B cell (primary cell): ENCODE measurements around the gene MLXIP. TPM values are rescaled to one million over a fixed set of nuclear protein-coding genes. Genes with fewer than 3 reads are reported as not detected.

Experiments used
- ATAC-seq: fragments of 200-7000 bp; cut with Tn5 transposase; one replicate; pipeline ENCODE4 v1.10.0; 2021; ENCODE audit warnings: low read depth, mild to moderate bottlenecking, moderate number of reproducible peaks, moderate library complexity
- CTCF ChIA-PET: fragments of 350-600 bp; sonication (Branson Sonifier 250); formaldehyde crosslinking; loops from one replicate; lab custom pipeline; 2021; ENCODE audit warnings: antibody characterized with exemption, inconsistent platforms; lab: Charles Lee
- POLR2A ChIA-PET: fragments of 350-600 bp; sonication (Branson Sonifier 250); formaldehyde crosslinking; loops from one replicate; lab custom pipeline; 2021; ENCODE audit warnings: antibody characterized with exemption; lab: Charles Lee
- DNase-seq: peaks from one replicate; pipeline ENCODE4 v3.0.0; 2013
- H2AFZ ChIP-seq: 2 replicates; pipeline ENCODE4 v1.6.1; 2012; ENCODE audit warnings: mild to moderate bottlenecking, low read depth, low read length; ENCODE audit not compliant: insufficient read depth, poor library complexity, severe bottlenecking
- H3K27ac ChIP-seq, 2 donors: 1 replicate in 1 of 2; 2 replicates in 1 of 2; pipeline ENCODE4 v1.5.1; 2012 to 2013; ENCODE audit warnings: low read length in 2 of 2, mild to moderate bottlenecking in 2 of 2, moderate library complexity in 1 of 2
- H3K27me3 ChIP-seq, 4 experiments: fragments of 200-600 bp in 1 of 4; sonication (generic) in 1 of 4; replicated peaks in 1 of 4; 1 replicate in 2 of 4; 2 replicates in 2 of 4; pipeline versions ENCODE4 v1.6.1 to v1.7.0; 2013 to 2016; ENCODE audit warnings: low read length in 3 of 4, mild to moderate bottlenecking in 2 of 4, mixed read lengths in 1 of 4, moderate library complexity in 1 of 4; ENCODE audit not compliant: insufficient read depth in 4 of 4, control insufficient read depth in 3 of 4; ENCODE audit errors: control extremely low read depth in 1 of 4
- H3K36me3 ChIP-seq, 2 experiments: replicated peaks in 1 of 2; 1 replicate in 1 of 2; 2 replicates in 1 of 2; pipeline versions ENCODE4 v1.6.1 to v1.7.1; 2013; ENCODE audit warnings: low read length in 1 of 2; ENCODE audit not compliant: insufficient read depth in 2 of 2, control insufficient read depth in 1 of 2; ENCODE audit errors: control extremely low read depth in 1 of 2, extremely low read depth in 1 of 2
- H3K4me1 ChIP-seq, 2 donors: fragments of 200-600 bp in 1 of 2; sonication (generic) in 1 of 2; 1 replicate in 1 of 2; 2 replicates in 1 of 2; pipeline versions ENCODE4 v1.5.1 to v1.6.1; 2013 to 2017; ENCODE audit warnings: low read length in 2 of 2; ENCODE audit not compliant: control insufficient read depth in 2 of 2, insufficient read depth in 2 of 2
- H3K4me2 ChIP-seq: replicated peaks from 2 replicates; pipeline ENCODE3; 2012; ENCODE audit warnings: mild to moderate bottlenecking, low read depth, low read length; ENCODE audit not compliant: poor library complexity, severe bottlenecking
- H3K4me3 ChIP-seq, 5 experiments: fragments of 200-600 bp in 1 of 5; sonication (generic) in 1 of 5; 1 replicate in 3 of 5; 2 replicates in 2 of 5; pipeline versions ENCODE4 v1.5.1 to v1.7.0; 2011 to 2016; ENCODE audit warnings: low read length in 4 of 5, mild to moderate bottlenecking in 4 of 5, low read depth in 2 of 5, control low read depth in 1 of 5, moderate library complexity in 1 of 5; ENCODE audit not compliant: insufficient read depth in 1 of 5; ENCODE audit errors: control extremely low read depth in 1 of 5, extremely low read depth in 1 of 5
- H3K79me2 ChIP-seq: fragments of 200-600 bp; sonication (generic); one replicate; pipeline ENCODE4 v1.6.0; 2016; ENCODE audit warnings: low read length; ENCODE audit not compliant: control insufficient read depth, insufficient read depth
- H3K9ac ChIP-seq: fragments of 200-600 bp; sonication (generic); 2 replicates; pipeline ENCODE4 v1.6.1; 2017; ENCODE audit warnings: mild to moderate bottlenecking, low read length, moderate library complexity
- H3K9me3 ChIP-seq, 3 donors: one replicate each; pipeline versions ENCODE4 v1.6.1 to v1.7.1; 2013; ENCODE audit warnings: low read length in 2 of 3; ENCODE audit not compliant: control insufficient read depth in 2 of 3, insufficient read depth in 1 of 3; ENCODE audit errors: control extremely low read depth in 1 of 3
- H4K20me1 ChIP-seq: 2 replicates; pipeline ENCODE4 v1.6.0; 2012; ENCODE audit warnings: mild to moderate bottlenecking, low read length; ENCODE audit not compliant: insufficient read depth, control insufficient read depth, poor library complexity, severe bottlenecking
- H3K27ac Mint-ChIP-seq: one replicate; pipeline ENCODE4 v1.8.0; 2021; ENCODE audit warnings: mixed read lengths
- H3K27me3 Mint-ChIP-seq: one replicate; pipeline ENCODE4 v1.8.0; 2021; ENCODE audit warnings: mixed read lengths
- H3K4me1 Mint-ChIP-seq: one replicate; pipeline ENCODE4 v1.8.0; 2021; ENCODE audit warnings: mixed read lengths
- H3K4me3 Mint-ChIP-seq: one replicate; pipeline ENCODE4 v1.8.0; 2021; ENCODE audit warnings: mixed read lengths
- H3K9me3 Mint-ChIP-seq: one replicate; pipeline ENCODE4 v1.8.0; 2022; ENCODE audit warnings: mixed read lengths; ENCODE audit not compliant: insufficient read depth
- CTCF ChIP-seq: fragments of 200-600 bp; IDR thresholded peaks from one replicate; pipeline ENCODE4 v1.8.0; 2022; ENCODE audit warnings: antibody characterized with exemption, mild to moderate bottlenecking
- EZH2 ChIP-seq: IDR thresholded peaks from 2 replicates; pipeline ENCODE4 v1.6.1; 2012; ENCODE audit warnings: borderline replicate concordance, low read depth, mild to moderate bottlenecking, moderate library complexity, low read length; ENCODE audit not compliant: insufficient read depth, poor library complexity, severe bottlenecking
- WGBS: methylation state at CpG from one replicate; pipeline ENCODE4 v1.1.5; 2013; ENCODE audit warnings: missing lambda C conversion rate; ENCODE audit not compliant: insufficient coverage; 5-methylcytosine and 5-hydroxymethylcytosine counted together
- intact Hi-C: fragments of 100-400 bp; cut with micrococcal nuclease; formaldehyde crosslinking; loops from one replicate; pipeline ENCODE4 v1.10.0; 2022
- polyA plus RNA-seq: library from polyadenylated mRNA; depleted of rRNA; stranded (reverse); fragments of >200 nt; gene quantifications from 2 replicates; pipeline ENCODE4 v1.2.3, GENCODE V29; 2012
- total RNA-seq, 2 donors: library from RNA; stranded (reverse); fragments of 120-200 nt in 1 of 2; gene quantifications; 1 replicate in 1 of 2; 2 replicates in 1 of 2; pipeline versions ENCODE4 v1.2.3 to v1.2.4, GENCODE V29; 2013 to 2022

Gene MLXIP
- total and polyA plus RNA-seq, 2 donors (not counting 1 experiment from before 2014, with no cell fraction given), result 28.1 to 91.2 TPM

DNA sequence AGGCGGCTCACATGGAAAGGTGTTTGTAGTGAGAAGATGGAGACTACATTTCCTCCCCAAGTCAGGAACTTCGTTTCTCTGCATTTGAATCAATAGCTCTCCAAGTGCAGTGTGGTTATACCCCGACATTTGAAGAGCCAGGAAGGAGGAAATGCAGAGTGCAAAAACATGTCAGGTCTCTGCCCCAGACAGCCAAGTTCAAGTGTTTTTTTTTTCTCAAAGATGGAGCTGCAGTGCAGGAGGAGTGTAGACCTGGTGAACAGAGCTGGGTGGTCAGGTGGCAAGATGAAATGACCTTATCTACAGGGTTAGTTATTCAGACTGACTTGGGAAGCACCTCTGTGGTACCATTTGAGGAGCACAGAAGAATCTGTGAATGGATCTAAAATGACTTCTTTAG, 21.3 kb downstream of the MLXIP start:
- Histone ChIP-seq H3K9ac (peak overlapping the region; percentile 31), H3K4me1 (peaks cover 31 to 33% of the 10 kb centered on the region in 2 donors), H3K79me2 (peaks cover 57% of the 10 kb centered on the region), H3K4me2 (peak overlapping the region; percentile 48), H3K4me3 (no peak overlapping the region), H3K9me3 (no peaks in the 10 kb centered on the region), H3K36me3 (no peaks in the 10 kb centered on the region), H3K27me3 (no peaks in the 10 kb centered on the region), H2AFZ (no peak overlapping the region), H3K27ac (peak overlapping the region; percentile 4 to 44), H4K20me1 (peaks cover 49% of the 10 kb centered on the region)
- Mint-ChIP-seq H3K27ac (peak overlapping the region; percentile 75), H3K4me1 (peaks cover 53% of the 10 kb centered on the region), H3K27me3 (no peaks in the 10 kb centered on the region), H3K4me3 (peak overlapping the region; percentile 4), H3K9me3 (no peaks in the 10 kb centered on the region)
- DNase-seq, result no peak
- TF ChIP-seq CTCF (no peak), EZH2 (no peak)
- WGBS, result 0% methylated on average over 1 of the region's 3 CpGs
- ATAC-seq, result peak; percentile 10
- intact Hi-C loops, result loop anchor here (5.0 kb wide), 1 partner anchor 33 kb away; no protein-coding TSS in a partner anchor
- POLR2A ChIA-PET, result no interaction called here
- CTCF ChIA-PET, result interaction anchor here (0.8 to 1.4 kb wide), 4 partner anchors 11 to 45 kb away, joined by 3 to 7 read pairs (median 4); no protein-coding TSS in a partner anchor

DNA sequence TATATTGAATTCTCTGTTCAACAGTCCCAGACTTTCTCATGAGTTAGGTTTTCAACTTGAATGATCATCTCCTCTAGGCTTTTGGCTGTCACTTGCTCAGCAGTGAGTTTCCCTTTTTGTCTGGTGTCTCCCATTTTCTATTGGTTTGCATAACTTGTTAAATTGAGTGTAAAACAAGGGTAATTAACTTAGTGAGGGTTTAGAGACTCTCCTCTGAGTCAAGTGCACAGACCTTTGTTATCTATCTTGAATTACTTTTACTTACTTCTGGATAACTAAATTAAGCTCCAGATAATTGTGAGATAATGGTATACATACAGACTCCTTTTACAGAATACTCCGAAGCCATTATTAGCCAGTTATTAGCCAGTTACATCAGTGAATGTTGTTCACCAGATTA, 22.0 kb downstream of the MLXIP start:
- no peak overlapping the region for H3K4me3 ChIP-seq
- TF ChIP-seq CTCF (no peak), EZH2 (no peak)
- no peak for DNase-seq
- H2AFZ ChIP-seq, result no peak overlapping the region
- no peak for ATAC-seq
- Mint-ChIP-seq H3K27ac (no peak overlapping the region), H3K9me3 (no peaks in the 10 kb centered on the region), H3K4me3 (no peak overlapping the region), H3K27me3 (no peaks in the 10 kb centered on the region), H3K4me1 (peaks cover 59% of the 10 kb centered on the region)
- no peak overlapping the region for H3K4me2 ChIP-seq
- peaks cover 51% of the 10 kb centered on the region for H4K20me1 ChIP-seq
- no peak overlapping the region for H3K27ac ChIP-seq
- no peaks in the 10 kb centered on the region for H3K27me3 ChIP-seq
- H3K4me1 ChIP-seq, result peaks cover 38 to 40% of the 10 kb centered on the region in 2 donors
- ChIA-PET CTCF (interaction anchor here (0.8 to 1.4 kb wide), 3 partner anchors 12 to 46 kb away, joined by 3 to 5 read pairs (median 4); no protein-coding TSS in a partner anchor), POLR2A (no interaction called here)
- no peak overlapping the region for H3K9ac ChIP-seq
- H3K36me3 ChIP-seq, result no peaks in the 10 kb centered on the region
- peaks cover 61% of the 10 kb centered on the region for H3K79me2 ChIP-seq
- no peaks in the 10 kb centered on the region for H3K9me3 ChIP-seq
- intact Hi-C loops, result loop anchor here (5.0 kb wide), 1 partner anchor 33 kb away; no protein-coding TSS in a partner anchor
- WGBS, result no CpG with 5 or more reads among the region's 1 CpG
